Mesenchymal stem cell (in vitro differentiated cells and primary cell): Measurements from ENCODE around the gene MYH7B.

Experiments used
- DNase-seq: peaks from one replicate; pipeline ENCODE4 v3.0.0-alpha.2; 2013
- H2AFZ ChIP-seq: one replicate; pipeline ENCODE4 v1.6.1; 2013; ENCODE audit warnings: low read depth, mild to moderate bottlenecking, control low read depth, inconsistent platforms, low read length, moderate library complexity
- H2AK5ac ChIP-seq: 2 replicates; pipeline ENCODE4 v1.6.1; 2013; ENCODE audit warnings: low read length, moderate library complexity, mild to moderate bottlenecking, inconsistent platforms; ENCODE audit not compliant: severe bottlenecking
- H2BK120ac ChIP-seq: one replicate; pipeline ENCODE4 v1.6.1; 2013; ENCODE audit warnings: low read depth, mild to moderate bottlenecking, inconsistent platforms, low read length, moderate library complexity
- H2BK12ac ChIP-seq, 2 experiments: one replicate each; pipeline ENCODE4 v1.6.1; 2013; ENCODE audit warnings: inconsistent platforms in 2 of 2, low read length in 2 of 2, mild to moderate bottlenecking in 2 of 2, moderate library complexity in 2 of 2, control low read depth in 1 of 2
- H2BK15ac ChIP-seq: one replicate; pipeline ENCODE4 v1.6.1; 2013; ENCODE audit warnings: mild to moderate bottlenecking, low read depth, inconsistent platforms; ENCODE audit not compliant: poor library complexity, severe bottlenecking
- H2BK5ac ChIP-seq: 2 replicates; pipeline ENCODE4 v1.6.1; 2013; ENCODE audit warnings: low read depth, mild to moderate bottlenecking, low read length, control low read depth, inconsistent platforms; ENCODE audit not compliant: poor library complexity, severe bottlenecking
- H3K14ac ChIP-seq, 2 experiments: one replicate each; pipeline ENCODE4 v1.6.1; 2013; ENCODE audit warnings: inconsistent platforms in 2 of 2, low read length in 2 of 2, control low read depth in 1 of 2, mild to moderate bottlenecking in 1 of 2, moderate library complexity in 1 of 2
- H3K18ac ChIP-seq, 2 experiments: one replicate each; pipeline ENCODE4 v1.6.1; 2013; ENCODE audit warnings: inconsistent platforms in 2 of 2, low read length in 2 of 2, control low read depth in 1 of 2, low read depth in 1 of 2, mild to moderate bottlenecking in 1 of 2
- H3K23ac ChIP-seq, 2 experiments: one replicate each; pipeline ENCODE4 v1.6.1; 2013; ENCODE audit warnings: inconsistent platforms in 2 of 2, low read length in 2 of 2, mild to moderate bottlenecking in 2 of 2, moderate library complexity in 2 of 2, control low read depth in 1 of 2
- H3K27ac ChIP-seq: 2 replicates; pipeline ENCODE4 v1.5.1; 2013; ENCODE audit warnings: mild to moderate bottlenecking, moderate library complexity, low read length, control low read depth, inconsistent platforms; ENCODE audit not compliant: poor library complexity, severe bottlenecking
- H3K27me3 ChIP-seq, 2 experiments: 2 replicates each; pipeline versions ENCODE4 v1.6.1 to v1.7.0; 2013; ENCODE audit warnings: low read length in 2 of 2, mild to moderate bottlenecking in 2 of 2, moderate library complexity in 2 of 2, control low read depth in 1 of 2, inconsistent platforms in 1 of 2; ENCODE audit not compliant: control insufficient read depth in 1 of 2, insufficient read depth in 1 of 2
- H3K36me3 ChIP-seq, 2 experiments: 2 replicates each; pipeline versions ENCODE4 v1.6.1 to v1.7.0; 2013; ENCODE audit warnings: low read length in 2 of 2, control low read depth in 1 of 2, inconsistent platforms in 1 of 2, low read depth in 1 of 2, mild to moderate bottlenecking in 1 of 2; ENCODE audit not compliant: insufficient read depth in 2 of 2, control insufficient read depth in 1 of 2
- H3K4ac ChIP-seq, 2 experiments: one replicate each; pipeline ENCODE4 v1.6.1; 2013; ENCODE audit warnings: inconsistent platforms in 2 of 2, low read length in 2 of 2, mild to moderate bottlenecking in 2 of 2, moderate library complexity in 2 of 2, control low read depth in 1 of 2, low read depth in 1 of 2
- H3K4me1 ChIP-seq: 2 replicates; pipeline ENCODE4 v1.6.1; 2013; ENCODE audit warnings: low read depth, low read length, control low read depth; ENCODE audit not compliant: control insufficient read depth, insufficient read depth
- H3K4me2 ChIP-seq: 2 replicates; pipeline ENCODE4 v1.6.1; 2013; ENCODE audit warnings: low read length, mild to moderate bottlenecking, inconsistent platforms; ENCODE audit not compliant: poor library complexity, severe bottlenecking
- H3K4me3 ChIP-seq, 2 experiments: 2 replicates each; pipeline versions ENCODE4 v1.5.1 to v1.7.0; 2013; ENCODE audit warnings: low read length in 2 of 2, mild to moderate bottlenecking in 2 of 2, control low read depth in 1 of 2, low read depth in 1 of 2; ENCODE audit not compliant: insufficient read depth in 1 of 2
- H3K79me1 ChIP-seq: replicated peaks from 2 replicates; pipeline ENCODE4 v1.6.1; 2013; ENCODE audit warnings: mild to moderate bottlenecking, control low read depth, low read length, inconsistent platforms; ENCODE audit not compliant: poor library complexity, severe bottlenecking
- H3K9ac ChIP-seq: 2 replicates; pipeline ENCODE4 v1.7.0; 2013; ENCODE audit warnings: mild to moderate bottlenecking, low read length, moderate library complexity
- H3K9me3 ChIP-seq: 2 replicates; pipeline ENCODE4 v1.7.0; 2013; ENCODE audit warnings: mild to moderate bottlenecking, low read length; ENCODE audit not compliant: control insufficient read depth
- H4K8ac ChIP-seq: one replicate; pipeline ENCODE4 v1.6.1; 2013; ENCODE audit warnings: inconsistent platforms, mild to moderate bottlenecking, low read length, moderate library complexity
- H4K91ac ChIP-seq: one replicate; pipeline ENCODE4 v1.6.1; 2013; ENCODE audit warnings: mild to moderate bottlenecking, low read length, inconsistent platforms
- WGBS: methylation state at CpG from one replicate; pipeline ENCODE4 v1.1.7; 2013; ENCODE audit warnings: mixed read lengths; 5-methylcytosine and 5-hydroxymethylcytosine counted together

The MYH7B gene

DNA sequence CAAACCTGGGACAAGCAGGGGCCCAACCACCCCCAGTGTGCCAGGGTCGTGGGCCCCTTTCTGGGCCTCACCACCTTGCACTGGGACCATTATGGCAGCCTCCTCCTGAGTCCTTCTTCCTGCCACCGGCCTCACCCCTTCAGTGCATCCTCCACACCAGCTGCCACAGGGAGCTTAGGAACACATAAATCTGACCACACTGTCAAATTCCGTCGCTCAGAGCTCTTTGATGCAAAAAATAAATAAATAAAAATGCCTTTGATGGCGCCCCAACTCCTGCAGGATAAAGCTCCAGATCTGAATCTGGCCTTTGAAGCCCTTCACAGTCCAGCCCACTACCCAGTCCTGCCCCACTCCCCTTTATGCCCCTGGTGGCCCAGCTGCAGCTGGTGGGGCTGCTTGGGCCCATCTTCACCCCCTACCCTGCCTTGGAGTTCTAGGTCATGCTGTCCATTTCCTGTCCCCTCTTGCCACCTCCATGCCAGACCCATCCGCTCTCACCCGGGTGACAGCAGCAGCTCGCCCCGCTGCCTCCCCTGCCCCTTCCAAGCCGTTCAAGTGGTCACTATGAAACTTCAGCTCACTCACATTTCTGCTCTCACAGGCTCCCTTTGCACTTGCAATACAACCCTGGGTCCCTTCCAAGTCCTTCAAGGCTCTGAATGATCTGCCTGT, 16.0 kb downstream of the MYH7B start:
- Histone ChIP-seq H3K9ac (no peak overlapping the region), H3K27ac (no peak overlapping the region), H3K18ac (no peak overlapping the region), H3K4ac (no peak overlapping the region), H3K79me1 (no peaks in the 10 kb centered on the region), H3K4me1 (no peaks in the 10 kb centered on the region), H3K4me2 (no peak overlapping the region), H3K14ac (no peak overlapping the region), H3K4me3 (no peak overlapping the region), H2AK5ac (no peak overlapping the region), H4K91ac (no peak overlapping the region), H2BK120ac (no peak overlapping the region), H2BK5ac (no peak overlapping the region), H4K8ac (no peak overlapping the region), H3K36me3 (no peaks in the 10 kb centered on the region), H2BK12ac (no peak overlapping the region), H3K23ac (no peak overlapping the region), H2AFZ (no peak overlapping the region), H3K9me3 (no peaks in the 10 kb centered on the region), H2BK15ac (no peak overlapping the region), H3K27me3 (peaks cover 4 to 28% of the 10 kb centered on the region in 2 experiments)
- 74% methylated on average over 10 of the region's 10 CpGs for WGBS
- no peak for DNase-seq

DNA sequence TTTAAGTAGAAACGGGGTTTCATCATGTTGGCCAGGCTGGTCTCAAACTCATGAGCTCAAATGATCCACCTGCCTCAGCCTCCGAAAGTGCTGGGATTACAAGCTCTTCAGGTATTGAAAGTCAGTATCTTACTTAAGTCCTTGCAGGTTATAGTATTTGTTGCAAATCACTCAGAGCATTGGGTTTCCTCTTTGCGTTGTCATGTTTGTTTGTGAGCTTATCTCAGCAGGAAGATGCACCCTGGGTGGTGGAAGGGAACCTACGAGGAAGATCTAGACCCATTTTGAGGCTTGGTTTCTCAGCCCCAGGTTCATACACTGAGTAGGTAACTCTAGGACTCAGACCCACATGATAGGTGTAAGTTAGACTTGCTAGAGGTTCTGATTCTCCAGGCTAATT, 18.6 kb downstream of the MYH7B start:
- 65% methylated on average over 4 of the region's 4 CpGs for WGBS
- H2BK12ac ChIP-seq, result no peak overlapping the region
- no peak overlapping the region for H2BK5ac ChIP-seq
- no peak overlapping the region for H3K27ac ChIP-seq
- H3K27me3 ChIP-seq, result peaks cover 12 to 42% of the 10 kb centered on the region in 2 experiments
- no peak overlapping the region for H3K9ac ChIP-seq
- H3K14ac ChIP-seq, result no peak overlapping the region
- H3K23ac ChIP-seq, result no peak overlapping the region
- H4K8ac ChIP-seq, result no peak overlapping the region
- no peak for DNase-seq
- H3K9me3 ChIP-seq, result no peaks in the 10 kb centered on the region
- H2AK5ac ChIP-seq, result no peak overlapping the region
- no peak overlapping the region for H2BK15ac ChIP-seq
- H3K36me3 ChIP-seq, result no peaks in the 10 kb centered on the region
- no peaks in the 10 kb centered on the region for H3K79me1 ChIP-seq
- no peak overlapping the region for H3K4me2 ChIP-seq
- no peak overlapping the region for H3K18ac ChIP-seq
- H2AFZ ChIP-seq, result no peak overlapping the region
- H3K4me3 ChIP-seq, result no peak overlapping the region
- no peak overlapping the region for H2BK120ac ChIP-seq
- H4K91ac ChIP-seq, result no peak overlapping the region
- H3K4me1 ChIP-seq, result no peaks in the 10 kb centered on the region
- H3K4ac ChIP-seq, result no peak overlapping the region

DNA sequence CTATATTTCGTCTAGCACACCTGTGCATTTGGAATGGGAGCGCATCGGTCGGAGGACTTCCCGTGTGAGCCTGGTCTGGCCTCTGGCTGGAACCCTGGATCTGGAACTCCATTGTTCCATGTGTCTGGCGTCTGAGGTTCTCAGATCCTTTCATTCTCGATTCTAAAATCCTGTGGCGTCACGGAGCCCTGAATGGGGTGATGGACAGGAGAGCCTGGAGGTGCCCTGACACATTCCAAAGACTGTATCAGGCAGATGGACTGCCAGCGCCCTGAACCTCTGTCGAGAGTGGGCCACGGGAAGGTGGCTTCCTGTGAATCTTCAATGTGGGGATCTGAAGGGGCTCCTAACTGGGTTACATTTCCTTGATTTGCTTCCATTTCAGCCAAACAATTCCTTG, 20.6 kb downstream of the MYH7B start:
- Histone ChIP-seq H4K8ac (no peak overlapping the region), H3K79me1 (no peaks in the 10 kb centered on the region), H2AK5ac (no peak overlapping the region), H3K9ac (no peak overlapping the region), H3K4me1 (peaks cover 7% of the 10 kb centered on the region), H2BK5ac (no peak overlapping the region), H3K27me3 (peaks cover 12 to 39% of the 10 kb centered on the region in 2 experiments), H2BK120ac (no peak overlapping the region), H3K27ac (no peak overlapping the region), H2AFZ (no peak overlapping the region), H3K4me3 (no peak overlapping the region), H2BK15ac (no peak overlapping the region), H3K9me3 (no peaks in the 10 kb centered on the region), H3K4me2 (no peak overlapping the region), H3K36me3 (no peaks in the 10 kb centered on the region), H3K23ac (no peak overlapping the region), H3K14ac (no peak overlapping the region), H2BK12ac (no peak overlapping the region), H3K4ac (no peak overlapping the region), H4K91ac (no peak overlapping the region), H3K18ac (no peak overlapping the region)
- DNase-seq, result no peak
- 93% methylated on average over 10 of the region's 12 CpGs for WGBS

DNA sequence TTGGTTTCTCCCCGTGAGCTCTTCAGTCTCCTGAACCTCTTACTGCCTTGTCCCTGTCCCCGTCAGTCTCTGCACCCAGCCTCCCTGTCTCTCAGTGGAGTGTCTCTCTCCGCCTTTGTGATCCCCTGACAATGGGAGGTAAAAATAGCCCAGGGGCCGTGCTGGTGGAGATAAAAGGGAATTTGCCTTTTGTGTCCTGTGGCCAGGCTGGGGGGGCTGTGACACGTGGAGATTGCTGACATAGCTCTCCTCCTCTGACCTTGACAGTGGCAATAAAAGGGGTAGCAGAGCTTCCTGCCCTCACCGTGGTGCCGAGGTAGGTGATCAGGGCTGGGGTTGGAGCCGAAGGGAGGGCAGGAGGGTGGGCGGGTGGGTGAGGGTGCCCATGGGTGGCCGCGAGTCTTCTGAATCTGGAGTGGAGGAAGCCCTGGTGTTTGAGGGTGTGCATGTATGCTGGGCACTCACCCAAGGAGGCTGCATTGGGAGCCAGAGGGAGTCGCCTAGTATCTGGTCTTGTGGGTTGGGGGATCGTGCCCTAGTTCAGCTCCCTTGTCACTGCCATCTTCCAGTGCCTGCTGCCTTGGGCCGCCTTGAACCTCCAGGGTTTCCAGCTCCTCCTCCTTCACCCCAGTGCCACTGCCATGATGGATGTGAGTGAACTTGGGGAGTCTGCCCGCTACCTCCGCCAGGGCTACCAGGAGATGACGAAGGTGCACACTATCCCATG, 21.9 kb downstream of the MYH7B start:
- H3K14ac ChIP-seq, result no peak overlapping the region
- no peak overlapping the region for H3K4me3 ChIP-seq
- no peaks in the 10 kb centered on the region for H3K9me3 ChIP-seq
- H3K36me3 ChIP-seq, result no peaks in the 10 kb centered on the region
- H4K91ac ChIP-seq, result no peak overlapping the region
- H4K8ac ChIP-seq, result no peak overlapping the region
- no peak overlapping the region for H3K27ac ChIP-seq
- no peak for DNase-seq
- no peak overlapping the region for H3K9ac ChIP-seq
- no peak overlapping the region for H3K4me2 ChIP-seq
- no peaks in the 10 kb centered on the region for H3K79me1 ChIP-seq
- H2AK5ac ChIP-seq, result no peak overlapping the region
- no peak overlapping the region for H3K23ac ChIP-seq
- H2BK12ac ChIP-seq, result no peak overlapping the region
- no peak overlapping the region for H2AFZ ChIP-seq
- H3K27me3 ChIP-seq, result peaks cover 12 to 39% of the 10 kb centered on the region in 2 experiments
- no peak overlapping the region for H2BK5ac ChIP-seq
- no peak overlapping the region for H2BK15ac ChIP-seq
- H2BK120ac ChIP-seq, result no peak overlapping the region
- WGBS, result 63% methylated on average over 13 of the region's 17 CpGs
- H3K4ac ChIP-seq, result no peak overlapping the region
- H3K18ac ChIP-seq, result no peak overlapping the region
- H3K4me1 ChIP-seq, result peaks cover 7% of the 10 kb centered on the region
